Measurements from ENCODE around the gene TBC1D5.
"Not testable (repeated sequence)": the region's sequence is repeated elsewhere in the genome, so short reads cannot be mapped to it uniquely, and the experiment has no call there.

TBC1D5 gene

GRCh38 chr3:17355591-17355990, 386.8 kb downstream of the TBC1D5 start:
- TF ChIP-seq POLR2A (IDR thresholded peaks at IDR 0.05; ENCODE audit: low read length) (no peak), GATA1 (IDR thresholded peaks at IDR 0.05; ENCODE audit: low read depth, low read length) (no peak)
- no peak for DNase-seq

- TF ChIP-seq GATA1 (IDR thresholded peaks at IDR 0.05; ENCODE audit: low read depth, low read length) (no peak), POLR2A (IDR thresholded peaks at IDR 0.05; ENCODE audit: low read length) (no peak)
- no peak for DNase-seq
Observed at GRCh38 chr3:17354341-17354740, 388.1 kb downstream of the TBC1D5 start.

GRCh38 chr3:17352620-17353019, 389.8 kb downstream of the TBC1D5 start:
- TF ChIP-seq POLR2A (IDR thresholded peaks at IDR 0.05; ENCODE audit: low read length) = no peak
- TF ChIP-seq GATA1 (IDR thresholded peaks at IDR 0.05; ENCODE audit: low read depth, low read length) = no peak
- DNase-seq = no peak

DNA sequence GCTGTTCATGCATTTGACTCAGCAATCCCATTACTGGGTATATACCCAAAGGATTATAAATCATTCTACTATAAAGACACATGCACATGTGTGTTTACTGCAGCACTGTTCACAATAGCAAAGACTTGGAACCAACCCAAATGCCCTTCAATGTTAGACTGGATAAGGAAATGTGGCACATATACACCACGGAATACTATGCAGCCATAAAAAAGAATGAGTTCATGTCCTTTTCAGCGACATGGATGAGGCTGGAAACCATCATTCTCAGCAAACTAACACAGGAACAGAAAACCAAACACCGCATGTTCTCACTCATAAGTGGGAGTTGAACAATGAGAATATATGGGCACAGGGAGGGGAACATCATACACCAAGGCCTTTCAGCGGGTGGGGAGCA, 391.2 kb downstream of the TBC1D5 start:
- not testable (repeated sequence) for DNase-seq

DNA sequence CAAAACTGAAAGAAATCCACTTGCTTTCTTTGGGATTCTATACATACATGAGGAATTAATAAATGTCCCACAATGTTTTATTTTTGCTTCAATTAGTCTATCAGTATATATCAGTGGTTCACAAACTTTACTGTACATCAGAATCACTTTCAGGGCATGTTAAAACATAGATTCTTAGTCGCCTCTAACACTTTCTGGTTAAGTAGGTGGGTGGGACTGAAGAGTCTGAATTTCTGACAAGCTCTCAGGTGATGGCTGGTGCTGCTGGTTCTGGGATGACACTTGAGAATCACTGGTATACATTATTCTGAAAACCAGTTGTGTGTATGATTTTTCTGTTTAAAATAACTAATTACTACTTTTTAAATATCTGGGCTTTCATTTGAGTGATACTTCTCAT, 393.3 kb downstream of the TBC1D5 start:
- TF ChIP-seq POLR2A (IDR thresholded peaks at IDR 0.05; ENCODE audit: low read length) = no peak
- no peak for TF ChIP-seq GATA1 (IDR thresholded peaks at IDR 0.05; ENCODE audit: low read depth, low read length)
- no peak for DNase-seq

- no peak for DNase-seq
- TF ChIP-seq POLR2A (IDR thresholded peaks at IDR 0.05; ENCODE audit: low read length) = no peak
- TF ChIP-seq GATA1 (IDR thresholded peaks at IDR 0.05; ENCODE audit: low read depth, low read length) = no peak
Observed at GRCh38 chr3:17342119-17342518, 400.3 kb downstream of the TBC1D5 start.

DNA sequence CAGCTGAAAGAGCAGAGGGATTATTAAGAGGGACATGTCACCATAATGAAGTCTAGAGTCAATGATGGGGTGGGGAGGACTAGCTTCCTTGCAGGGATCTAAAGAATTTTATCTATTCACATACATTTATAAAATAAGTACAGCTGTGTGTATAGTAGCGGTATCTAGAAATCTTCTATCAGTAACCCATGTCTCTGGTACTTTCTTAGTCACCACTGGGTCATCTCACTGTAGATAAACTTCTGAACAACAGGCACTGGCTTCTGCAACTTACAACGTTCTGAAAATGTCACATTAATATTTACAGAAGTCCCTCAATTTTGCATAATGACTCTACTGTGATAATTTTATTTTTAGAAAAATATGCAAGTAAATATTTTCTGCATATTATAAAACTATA, 401.7 kb downstream of the TBC1D5 start:
- DNase-seq = peak; percentile 22 to 58
- TF ChIP-seq POLR2A (IDR thresholded peaks at IDR 0.05; ENCODE audit: low read length) (no peak), GATA1 (IDR thresholded peaks at IDR 0.05; ENCODE audit: low read depth, low read length) (no peak)

DNA sequence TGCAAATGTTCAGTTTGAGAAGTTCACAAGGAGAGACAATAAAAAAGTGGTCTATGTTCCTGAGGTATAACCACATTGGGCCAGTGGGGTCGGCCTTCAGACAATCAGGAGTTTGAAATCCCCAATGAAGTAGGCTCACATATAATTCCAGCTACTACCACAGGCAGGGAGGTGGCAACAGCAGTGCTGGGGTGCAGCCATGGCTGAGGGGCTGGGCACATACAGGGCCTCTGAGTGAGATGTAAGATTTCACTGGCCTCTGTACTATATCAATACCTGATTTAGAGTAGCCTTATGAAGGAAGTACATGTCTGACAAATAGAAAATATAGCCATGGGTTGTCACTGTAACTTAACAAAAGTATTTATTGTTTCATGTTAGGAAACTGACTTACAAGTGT, 402.2 kb downstream of the TBC1D5 start:
- no peak for TF ChIP-seq GATA1 (IDR thresholded peaks at IDR 0.05; ENCODE audit: low read depth, low read length)
- no peak for TF ChIP-seq POLR2A (IDR thresholded peaks at IDR 0.05; ENCODE audit: low read length)
- DNase-seq = peak in 1 of 2 experiments; percentile 35

GRCh38 chr3:17339132-17339575, 403.3 kb downstream of the TBC1D5 start:
- DNase-seq = peak; percentile 17 to 47
- TF ChIP-seq POLR2A (IDR thresholded peaks at IDR 0.05; ENCODE audit: low read length) = no peak
- no peak for TF ChIP-seq GATA1 (IDR thresholded peaks at IDR 0.05; ENCODE audit: low read depth, low read length)

- TF ChIP-seq GATA1 (IDR thresholded peaks at IDR 0.05; ENCODE audit: low read depth, low read length) = no peak
- no peak for TF ChIP-seq POLR2A (IDR thresholded peaks at IDR 0.05; ENCODE audit: low read length)
- no peak for DNase-seq
Observed at GRCh38 chr3:17336291-17336690, 406.1 kb downstream of the TBC1D5 start.

- TF ChIP-seq GATA1 (IDR thresholded peaks at IDR 0.05; ENCODE audit: low read depth, low read length) = no peak
- no peak for TF ChIP-seq POLR2A (IDR thresholded peaks at IDR 0.05; ENCODE audit: low read length)
Observed at GRCh38 chr3:17333893-17334292, 408.5 kb downstream of the TBC1D5 start.

GRCh38 chr3:17333446-17333845, 409.0 kb downstream of the TBC1D5 start:
- no peak for DNase-seq
- TF ChIP-seq GATA1 (IDR thresholded peaks at IDR 0.05; ENCODE audit: low read depth, low read length) = no peak
- TF ChIP-seq POLR2A (IDR thresholded peaks at IDR 0.05; ENCODE audit: low read length) = no peak

More at GRCh38 chr3:17333893-17334292, 408.5 kb downstream of the TBC1D5 start:
- peak in 1 of 2 experiments; percentile 5 for DNase-seq

DNA sequence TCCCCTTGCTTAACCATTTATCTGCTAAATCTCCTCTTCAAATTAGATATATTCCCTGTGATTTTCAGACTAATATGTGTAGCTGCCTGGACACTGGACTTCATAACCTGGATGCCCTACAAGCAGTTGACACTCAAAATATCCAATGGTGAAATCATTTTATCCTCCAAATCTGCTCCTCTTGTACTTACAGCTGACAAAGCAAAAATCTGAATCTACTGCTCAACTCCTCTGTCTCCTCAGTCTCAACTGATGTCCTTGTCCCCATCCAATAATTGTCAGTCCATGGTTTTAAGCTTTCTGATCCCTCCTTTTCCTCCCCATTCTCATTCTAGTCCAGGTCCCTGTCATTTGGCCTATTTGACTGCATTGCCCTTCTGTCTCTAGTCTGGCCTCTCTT, 411.8 kb downstream of the TBC1D5 start:
- TF ChIP-seq GATA1 (IDR thresholded peaks at IDR 0.05; ENCODE audit: low read depth, low read length) (no peak), POLR2A (IDR thresholded peaks at IDR 0.05; ENCODE audit: low read length) (no peak)
- no peak for DNase-seq

GRCh38 chr3:17329927-17330326, 412.5 kb downstream of the TBC1D5 start:
- DNase-seq = no peak
- TF ChIP-seq GATA1 (IDR thresholded peaks at IDR 0.05; ENCODE audit: low read depth, low read length) (no peak), POLR2A (IDR thresholded peaks at IDR 0.05; ENCODE audit: low read length) (no peak)

- no peak for DNase-seq
Observed at GRCh38 chr3:17322106-17322793, 420.2 kb downstream of the TBC1D5 start.

More at GRCh38 chr3:17322106-17322793, 420.2 kb downstream of the TBC1D5 start:
- TF ChIP-seq GATA1 (IDR thresholded peaks at IDR 0.05; ENCODE audit: low read depth, low read length) (no peak), POLR2A (IDR thresholded peaks at IDR 0.05; ENCODE audit: low read length) (no peak)
